GM19468 (cell line): ENCODE data around the gene B3GALT2.

ENCODE experiments used
- ATAC-seq: cut with Tn5 transposase; IDR thresholded peaks from one replicate; pipeline ENCODE4 v1.9.1; 2021; ENCODE audit warnings: mild to moderate bottlenecking, moderate library complexity, moderate number of reproducible peaks; ENCODE audit not compliant: unreplicated experiment; ENCODE audit errors: extremely low read depth

The B3GALT2 gene

GRCh38 chr1:193184776-193185175 is 1.6 kb downstream of the B3GALT2 start:
- ATAC-seq, result no peak

- ATAC-seq, result peak; percentile 27
Measured at GRCh38 chr1:193183019-193183627, 3.3 kb downstream of the B3GALT2 start.

- no peak for ATAC-seq
Measured at GRCh38 chr1:193181985-193182384, 4.4 kb downstream of the B3GALT2 start.

- ATAC-seq, result no peak
Measured at GRCh38 chr1:193181536-193181935, 4.9 kb downstream of the B3GALT2 start.

- ATAC-seq, result no peak
Measured at GRCh38 chr1:193179094-193179493, 7.3 kb downstream of the B3GALT2 start.

- ATAC-seq, result no peak
Measured at GRCh38 chr1:193176788-193177187, 9.6 kb downstream of the B3GALT2 start.

GRCh38 chr1:193176113-193176512 is 10.3 kb downstream of the B3GALT2 start:
- ATAC-seq, result no peak

- no peak for ATAC-seq
Measured at GRCh38 chr1:193157360-193157759, 29.1 kb downstream of the B3GALT2 start.

GRCh38 chr1:193156822-193157142 is 29.6 kb downstream of the B3GALT2 start:
- ATAC-seq, result no peak

GRCh38 chr1:193156117-193156821 is 30.1 kb downstream of the B3GALT2 start:
- ATAC-seq, result no peak

- no peak for ATAC-seq
Measured at GRCh38 chr1:193144999-193145398, 41.4 kb downstream of the B3GALT2 start.

GRCh38 chr1:193144361-193144938 is 42.0 kb downstream of the B3GALT2 start:
- no peak for ATAC-seq

GRCh38 chr1:193143285-193143684 is 43.1 kb downstream of the B3GALT2 start:
- ATAC-seq, result no peak

GRCh38 chr1:193142409-193142808 is 44.0 kb downstream of the B3GALT2 start:
- no peak for ATAC-seq

GRCh38 chr1:193141804-193142203 is 44.6 kb downstream of the B3GALT2 start:
- no peak for ATAC-seq

GRCh38 chr1:193140254-193140653 is 46.2 kb downstream of the B3GALT2 start:
- no peak for ATAC-seq

- ATAC-seq, result no peak
Measured at GRCh38 chr1:193131266-193131860, 55.0 kb downstream of the B3GALT2 start.
